GM23338 (cell line): ENCODE data around the gene PGAM5. TPM values are rescaled to one million over a fixed set of nuclear protein-coding genes. Genes with fewer than 3 reads are reported as not detected.

Experiments
- ATAC-seq: fragments of 200-7000 bp; cut with Tn5 transposase; 3 replicates; pipeline ENCODE4 v1.9.1; 2020
- DNase-seq: peaks from one replicate; pipeline ENCODE4 v3.0.0-alpha.2; 2015; ENCODE audit warnings: low spot score
- H2AFZ ChIP-seq: fragments of 200-600 bp; sonication (generic); 2 replicates; pipeline ENCODE4 v1.8.0; 2016; ENCODE audit warnings: antibody characterized with exemption, mild to moderate bottlenecking, moderate library complexity
- H3F3A ChIP-seq: fragments of 200-600 bp; sonication (generic); replicated peaks from 2 replicates; pipeline ENCODE4 v1.8.0; 2017; ENCODE audit warnings: antibody characterized with exemption, mixed run types, low read depth
- H3K27ac ChIP-seq: fragments of 200-600 bp; sonication (generic); 2 replicates; pipeline ENCODE4 v1.6.1; 2016; ENCODE audit warnings: low read depth
- H3K27me3 ChIP-seq: fragments of 200-600 bp; sonication (generic); 2 replicates; pipeline ENCODE4 v1.8.0; 2016; ENCODE audit warnings: mild to moderate bottlenecking, mixed run types, moderate library complexity; ENCODE audit not compliant: insufficient read depth
- H3K36me3 ChIP-seq: fragments of 200-600 bp; sonication (generic); 2 replicates; pipeline ENCODE4 v1.8.0; 2016; ENCODE audit warnings: mild to moderate bottlenecking; ENCODE audit not compliant: insufficient read depth
- H3K4me1 ChIP-seq: fragments of 200-600 bp; sonication (generic); 2 replicates; pipeline ENCODE4 v1.8.0; 2016; ENCODE audit warnings: mild to moderate bottlenecking, moderate library complexity; ENCODE audit not compliant: insufficient read depth
- H3K4me2 ChIP-seq: fragments of 200-600 bp; sonication (generic); 2 replicates; pipeline ENCODE4 v1.7.1; 2017; ENCODE audit warnings: mixed run types
- H3K4me3 ChIP-seq: fragments of 200-600 bp; sonication (generic); 2 replicates; pipeline ENCODE4 v1.6.1; 2016; ENCODE audit warnings: mixed run types
- H3K79me2 ChIP-seq: fragments of 200-600 bp; sonication (generic); replicated peaks from 2 replicates; pipeline ENCODE4 v1.8.0; 2017; ENCODE audit warnings: mild to moderate bottlenecking; ENCODE audit not compliant: insufficient read depth
- H3K9me2 ChIP-seq: fragments of 200-600 bp; sonication (generic); 2 replicates; pipeline ENCODE4 v1.8.0; 2017; ENCODE audit not compliant: insufficient read depth
- H4K20me1 ChIP-seq: fragments of 200-600 bp; sonication (generic); replicated peaks from 2 replicates; pipeline ENCODE4 v1.8.0; 2017; ENCODE audit warnings: mild to moderate bottlenecking; ENCODE audit not compliant: insufficient read depth
- H3K27ac Mint-ChIP-seq: 2 replicates; pipeline ENCODE4 v1.8.0; 2020; ENCODE audit warnings: inconsistent platforms, mild to moderate bottlenecking, moderate library complexity, mixed read lengths
- H3K27me3 Mint-ChIP-seq: 3 replicates; pipeline ENCODE4 v1.8.0; 2022; ENCODE audit warnings: low read depth, mild to moderate bottlenecking, moderate library complexity, mixed read lengths, inconsistent platforms; ENCODE audit not compliant: insufficient read depth, poor library complexity
- H3K36me3 Mint-ChIP-seq: 3 replicates; pipeline ENCODE4 v1.8.0; 2021; ENCODE audit warnings: low read depth, mild to moderate bottlenecking, inconsistent platforms, moderate library complexity, mixed read lengths
- H3K4me1 Mint-ChIP-seq: 3 replicates; pipeline ENCODE4 v1.8.0; 2020; ENCODE audit warnings: mild to moderate bottlenecking, inconsistent platforms, mixed read lengths
- H3K4me3 Mint-ChIP-seq: 3 replicates; pipeline ENCODE4 v1.8.0; 2021; ENCODE audit warnings: moderate library complexity, mild to moderate bottlenecking, inconsistent platforms, mixed read lengths
- H3K9me3 Mint-ChIP-seq: 3 replicates; pipeline ENCODE4 v1.8.0; 2020; ENCODE audit warnings: moderate library complexity, mild to moderate bottlenecking, inconsistent platforms, mixed read lengths
- ETS1 ChIP-seq: IDR thresholded peaks from 2 replicates; pipeline ENCODE4 v1.6.1; 2016; ENCODE audit warnings: antibody characterized with exemption
- EZH2 ChIP-seq: fragments of 200-600 bp; sonication (generic); IDR thresholded peaks from one replicate; pipeline ENCODE4 v1.8.0; 2017; ENCODE audit warnings: antibody characterized with exemption, mild to moderate bottlenecking, low read depth; ENCODE audit not compliant: unreplicated experiment
- JUNB ChIP-seq: IDR thresholded peaks from one replicate; pipeline ENCODE4 v1.6.1; 2016; ENCODE audit warnings: antibody characterized with exemption; ENCODE audit not compliant: unreplicated experiment
- NANOG ChIP-seq: IDR thresholded peaks from 2 replicates; pipeline ENCODE4 v1.6.1; 2016; ENCODE audit warnings: antibody characterized with exemption, borderline replicate concordance
- POLR2AphosphoS5 ChIP-seq: IDR thresholded peaks from 2 replicates; pipeline ENCODE4 v1.6.1; 2016; ENCODE audit warnings: antibody characterized with exemption, low read depth
- REST ChIP-seq: IDR thresholded peaks from one replicate; pipeline ENCODE4 v1.6.1; 2018; ENCODE audit warnings: antibody characterized with exemption; ENCODE audit not compliant: unreplicated experiment
- STAT1 ChIP-seq: IDR thresholded peaks from one replicate; pipeline ENCODE4 v1.6.1; 2016; ENCODE audit warnings: antibody characterized with exemption; ENCODE audit not compliant: unreplicated experiment
- ZNF331 ChIP-seq: fragments of 250-450 bp; sonication (Bioruptor Pico); IDR thresholded peaks from 2 replicates; pipeline ENCODE4 v1.5.0; 2020; ENCODE audit warnings: low read depth, mild to moderate bottlenecking, moderate library complexity
- ZNF462 ChIP-seq: fragments of 250-450 bp; sonication (Bioruptor Pico); IDR thresholded peaks from 2 replicates; pipeline ENCODE4 v1.5.0; 2020; ENCODE audit warnings: mild to moderate bottlenecking, moderate library complexity
- polyA plus RNA-seq: library from polyadenylated mRNA; unstranded; fragments of >200 nt; fragmentation: Nextera tagmentation; extraction: Ambion mirVana; gene quantifications from 2 replicates; pipeline ENCODE4 v1.2.1, GENCODE V29; 2016
- total RNA-seq: library from RNA; depleted of rRNA; stranded (reverse); fragments of >200 nt; shearing (Covaris generic); gene quantifications from 2 replicates; pipeline ENCODE4 v1.2.3, GENCODE V29; 2014

The PGAM5 gene
- total and polyA plus RNA-seq, 2 experiments from 2014 or later = 31.1 to 108 TPM

GRCh38 chr12:132740652-132741051, 30.0 kb downstream of the PGAM5 start:
- no peaks in the 10 kb centered on the region for H3K4me1 Mint-ChIP-seq
- H3K27ac ChIP-seq = no peak overlapping the region
- no peaks in the 10 kb centered on the region for H3K9me3 Mint-ChIP-seq
- peaks cover 92% of the 10 kb centered on the region for H3K36me3 Mint-ChIP-seq
- no peak overlapping the region for H3K27ac Mint-ChIP-seq
- no peak overlapping the region for H3K4me3 ChIP-seq
- H3K36me3 ChIP-seq = peaks cover 33% of the 10 kb centered on the region
- peaks cover 24% of the 10 kb centered on the region for H3K79me2 ChIP-seq
- no peaks in the 10 kb centered on the region for H3K9me2 ChIP-seq
- DNase-seq = no peak
- H4K20me1 ChIP-seq = peaks cover 16% of the 10 kb centered on the region
- no peak overlapping the region for H3K4me2 ChIP-seq
- ATAC-seq = no peak
- H3K27me3 Mint-ChIP-seq = peaks cover 13% of the 10 kb centered on the region
- no peak overlapping the region for H2AFZ ChIP-seq
- no peaks in the 10 kb centered on the region for H3K27me3 ChIP-seq
- no peak for TF ChIP-seq ZNF462
- no peak for TF ChIP-seq STAT1
- no peak for TF ChIP-seq JUNB
- TF ChIP-seq EZH2 = no peak
- TF ChIP-seq NANOG = no peak
- no peak for TF ChIP-seq ETS1
- no peak for TF ChIP-seq ZNF331 (CRISPR knock-in tag)
- no peak for TF ChIP-seq POLR2AphosphoS5
- TF ChIP-seq REST = no peak
- no peaks in the 10 kb centered on the region for H3K4me1 ChIP-seq
- H3K4me3 Mint-ChIP-seq = no peak overlapping the region
- H3F3A ChIP-seq = no peaks in the 10 kb centered on the region
